ENCODE data around the gene CD180.

DNA sequence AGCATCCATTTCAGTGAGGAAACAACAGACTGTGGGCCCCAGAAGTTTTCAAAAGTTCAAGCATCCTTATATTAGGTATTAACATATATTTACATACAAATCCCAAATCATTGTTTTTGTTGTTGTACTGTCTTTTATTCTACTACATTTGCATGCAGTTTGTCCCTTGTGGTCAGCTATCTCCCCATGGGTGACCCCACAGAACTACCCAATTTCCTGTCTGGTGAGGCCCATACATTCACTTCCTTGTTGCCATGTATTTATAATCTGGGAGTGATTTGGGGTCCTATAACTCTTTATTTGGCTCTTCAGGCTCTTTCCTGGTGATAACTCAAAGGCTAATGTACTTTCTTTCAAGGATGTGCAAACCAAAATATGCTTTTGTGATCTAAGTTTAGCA, 3.3 kb upstream of the CD180 start:
- TF ChIP-seq CTCF (IDR thresholded peaks at IDR 0.05): no peak
- TF ChIP-seq POLR2A (IDR thresholded peaks at IDR 0.05): no peak
